ENCODE measurements around the gene APOBEC3G. TPM values are rescaled to one million over a fixed set of nuclear protein-coding genes. Genes with fewer than 3 reads are reported as not detected.

The APOBEC3G gene
- total RNA-seq, 4 donors from 2014 or later: 4.1 to 7.9 (median 5.5) TPM

DNA sequence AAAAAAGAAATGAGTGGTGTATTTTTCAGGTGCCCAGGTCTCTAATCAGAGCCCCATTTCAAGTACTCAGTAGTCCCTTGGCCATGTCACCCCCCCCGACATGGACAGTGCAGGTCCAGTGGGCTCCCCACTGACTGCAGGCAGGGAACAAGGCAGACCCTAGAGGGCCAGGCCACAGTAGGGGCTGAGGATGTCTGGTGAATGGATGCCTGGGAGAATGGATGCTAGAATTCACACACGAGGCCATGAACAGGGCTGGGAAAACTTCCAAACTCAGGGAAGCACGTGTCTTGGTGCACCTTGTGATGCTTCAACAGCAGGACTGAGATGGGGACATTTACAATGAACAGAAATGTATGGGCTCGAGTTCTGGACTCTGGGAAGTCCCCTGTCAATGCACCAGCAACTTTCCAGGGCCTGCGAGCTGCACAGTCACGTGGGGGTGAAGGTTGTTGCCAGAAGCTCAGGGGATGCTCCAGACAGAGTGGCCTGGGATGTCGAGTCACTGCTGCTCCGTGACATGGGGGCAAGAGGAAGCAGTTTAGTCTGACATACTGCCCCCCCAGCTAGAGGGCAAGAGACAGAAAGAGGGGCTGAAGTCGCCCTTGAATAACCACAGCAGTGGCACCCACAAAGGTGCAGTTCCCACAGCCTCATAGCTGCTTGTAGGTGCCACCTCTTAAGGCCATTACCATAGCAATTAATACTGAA lies 3.1 kb downstream of the APOBEC3G start:
- Histone ChIP-seq H3K27me3 (no peaks in the 10 kb centered on the region), H3K4me1 (peaks cover 0 to 15% (median 12%) of the 10 kb centered on the region in 4 donors), H3K36me3 (peaks cover 0 to 28% (median 10%) of the 10 kb centered on the region in 4 donors), H3K9me3 (no peaks in the 10 kb centered on the region), H3K4me3 (no peak overlapping the region), H3K27ac (replicated peaks in 1 of 4) (no peak overlapping the region)
- DNase-seq (ENCODE audit: extremely low spot score): no peak
- 75% methylated on average over 9 of the region's 9 CpGs for WGBS
- intact Hi-C loops (cut with DNase I): no loop called here
- TF ChIP-seq EP300 (IDR thresholded peaks at IDR 0.05) (no peak), POLR2AphosphoS5 (IDR thresholded peaks at IDR 0.05) (no peak), POLR2A (IDR thresholded peaks at IDR 0.05; ENCODE audit: low read depth) (no peak)
- TF ChIP-seq, protein P1, sequence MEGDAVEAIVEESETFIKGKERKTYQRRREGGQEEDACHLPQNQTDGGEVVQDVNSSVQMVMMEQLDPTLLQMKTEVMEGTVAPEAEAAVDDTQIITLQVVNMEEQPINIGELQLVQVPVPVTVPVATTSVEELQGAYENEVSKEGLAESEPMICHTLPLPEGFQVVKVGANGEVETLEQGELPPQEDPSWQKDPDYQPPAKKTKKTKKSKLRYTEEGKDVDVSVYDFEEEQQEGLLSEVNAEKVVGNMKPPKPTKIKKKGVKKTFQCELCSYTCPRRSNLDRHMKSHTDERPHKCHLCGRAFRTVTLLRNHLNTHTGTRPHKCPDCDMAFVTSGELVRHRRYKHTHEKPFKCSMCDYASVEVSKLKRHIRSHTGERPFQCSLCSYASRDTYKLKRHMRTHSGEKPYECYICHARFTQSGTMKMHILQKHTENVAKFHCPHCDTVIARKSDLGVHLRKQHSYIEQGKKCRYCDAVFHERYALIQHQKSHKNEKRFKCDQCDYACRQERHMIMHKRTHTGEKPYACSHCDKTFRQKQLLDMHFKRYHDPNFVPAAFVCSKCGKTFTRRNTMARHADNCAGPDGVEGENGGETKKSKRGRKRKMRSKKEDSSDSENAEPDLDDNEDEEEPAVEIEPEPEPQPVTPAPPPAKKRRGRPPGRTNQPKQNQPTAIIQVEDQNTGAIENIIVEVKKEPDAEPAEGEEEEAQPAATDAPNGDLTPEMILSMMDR (IDR thresholded peaks at IDR 0.05): no peak

DNA sequence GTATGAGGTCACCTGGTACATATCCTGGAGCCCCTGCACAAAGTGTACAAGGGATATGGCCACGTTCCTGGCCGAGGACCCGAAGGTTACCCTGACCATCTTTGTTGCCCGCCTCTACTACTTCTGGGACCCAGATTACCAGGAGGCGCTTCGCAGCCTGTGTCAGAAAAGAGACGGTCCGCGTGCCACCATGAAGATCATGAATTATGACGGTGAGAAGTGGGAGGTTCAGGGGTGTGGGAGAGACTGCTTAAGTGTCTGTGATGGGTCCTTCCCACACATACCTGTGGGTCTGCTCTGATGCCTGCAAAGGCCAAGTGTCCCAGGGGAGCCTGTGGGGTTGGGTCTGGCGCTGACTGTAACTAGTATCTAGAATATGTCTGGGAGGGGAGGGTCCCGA lies 3.9 kb downstream of the APOBEC3G start:
- no peak for TF ChIP-seq POLR2AphosphoS5 (IDR thresholded peaks at IDR 0.05)
- no peak for DNase-seq (ENCODE audit: extremely low spot score)
- Histone ChIP-seq H3K27ac (replicated peaks in 1 of 4) (no peak overlapping the region), H3K9me3 (no peaks in the 10 kb centered on the region), H3K27me3 (no peaks in the 10 kb centered on the region), H3K4me1 (peaks cover 0 to 15% (median 12%) of the 10 kb centered on the region in 4 donors), H3K36me3 (peaks cover 0 to 28% (median 10%) of the 10 kb centered on the region in 4 donors), H3K4me3 (no peak overlapping the region)
- WGBS: 91% methylated on average over 12 of the region's 12 CpGs
- intact Hi-C loops (cut with DNase I): no loop called here

DNA sequence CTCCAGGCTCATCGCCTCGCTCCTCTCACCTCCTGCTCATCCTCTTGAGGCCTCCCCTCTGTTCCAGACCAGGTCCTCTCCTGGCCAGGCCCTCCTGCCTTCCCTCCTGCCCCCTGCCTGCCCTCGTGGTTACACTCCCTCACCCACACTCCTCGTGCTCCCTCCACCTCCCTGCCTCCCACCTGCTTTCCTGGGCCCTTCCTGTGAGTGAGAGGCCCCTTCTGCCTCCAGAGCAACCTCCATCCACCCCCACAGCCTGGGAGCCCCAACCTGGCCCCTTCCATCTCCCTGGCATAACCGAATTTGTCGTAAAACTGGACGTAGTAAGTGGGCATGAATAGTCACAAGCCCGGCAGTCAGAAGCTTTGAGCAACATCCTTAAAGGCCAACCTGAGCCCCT lies 4.5 kb downstream of the APOBEC3G start:
- intact Hi-C loops (cut with DNase I): no loop called here
- peaks cover 0 to 15% (median 12%) of the 10 kb centered on the region in 4 donors for H3K4me1 ChIP-seq

DNA sequence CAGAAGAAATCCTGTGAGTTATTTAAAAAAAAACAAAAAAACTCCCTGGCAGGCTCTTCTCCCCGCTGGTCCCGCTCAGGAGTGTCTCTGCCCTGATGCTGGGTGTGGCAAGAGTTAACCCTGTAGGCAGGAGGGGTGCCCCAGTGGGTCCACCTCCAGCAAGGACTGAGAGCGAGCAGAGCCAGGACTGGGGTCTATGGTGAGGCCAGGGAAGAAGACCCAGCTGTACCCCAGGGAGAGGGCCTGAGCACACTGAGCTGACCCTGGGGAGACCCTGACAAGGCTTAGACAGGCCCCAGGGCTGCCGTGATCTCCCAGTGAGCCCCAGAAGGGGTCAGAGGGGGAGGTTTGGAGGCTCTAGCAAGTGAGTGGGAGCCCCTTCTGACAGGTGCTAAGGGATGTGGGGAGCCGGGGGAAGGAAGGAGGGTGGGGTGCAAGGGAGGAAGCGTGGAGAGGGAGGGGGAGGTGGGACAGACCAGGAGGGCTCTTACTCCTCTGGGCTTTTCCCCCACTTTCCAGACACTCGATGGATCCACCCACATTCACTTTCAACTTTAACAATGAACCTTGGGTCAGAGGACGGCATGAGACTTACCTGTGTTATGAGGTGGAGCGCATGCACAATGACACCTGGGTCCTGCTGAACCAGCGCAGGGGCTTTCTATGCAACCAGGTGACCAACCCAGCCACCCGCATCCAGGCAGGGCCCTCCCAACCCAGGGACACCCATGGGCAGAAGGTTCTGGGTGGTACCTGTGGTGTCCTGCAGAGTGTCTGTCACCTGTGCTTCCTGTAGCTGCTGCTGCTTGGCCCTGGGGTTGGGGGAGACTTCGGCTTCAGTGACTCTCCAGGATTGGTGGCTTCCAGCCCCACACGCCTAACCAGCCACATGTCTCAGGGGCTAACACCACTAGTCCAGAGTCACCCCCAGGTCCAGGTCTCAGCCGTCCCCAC lies 6.4 kb downstream of the APOBEC3G start:
- no peak for TF ChIP-seq POLR2A (IDR thresholded peaks at IDR 0.05; ENCODE audit: low read depth)
- TF ChIP-seq, protein P1 (IDR thresholded peaks at IDR 0.05): no peak
- TF ChIP-seq EP300 (IDR thresholded peaks at IDR 0.05): no peak
- TF ChIP-seq POLR2AphosphoS5 (IDR thresholded peaks at IDR 0.05): no peak
- H3K4me1 ChIP-seq: peaks cover 5 to 12% (median 10%) of the 10 kb centered on the region in 4 donors
- WGBS: 78% methylated on average over 9 of the region's 14 CpGs
- no peaks in the 10 kb centered on the region for H3K9me3 ChIP-seq
- H3K4me3 ChIP-seq: no peak overlapping the region
- DNase-seq (ENCODE audit: extremely low spot score): no peak
- no peak overlapping the region for H3K27ac ChIP-seq (replicated peaks in 1 of 4)
- H3K27me3 ChIP-seq: no peaks in the 10 kb centered on the region
- H3K36me3 ChIP-seq: peaks cover 0 to 28% (median 10%) of the 10 kb centered on the region in 4 donors
- intact Hi-C loops (cut with DNase I): no loop called here

More for the DNA sequence above, 4.5 kb downstream of the APOBEC3G start:
- no peak for DNase-seq (ENCODE audit: extremely low spot score)
- no peak overlapping the region for H3K27ac ChIP-seq (replicated peaks in 1 of 4)
- H3K4me3 ChIP-seq: no peak overlapping the region
- H3K27me3 ChIP-seq: no peaks in the 10 kb centered on the region
- peaks cover 0 to 28% (median 10%) of the 10 kb centered on the region in 4 donors for H3K36me3 ChIP-seq
- WGBS: 73% methylated on average over 8 of the region's 8 CpGs
- TF ChIP-seq EP300 (IDR thresholded peaks at IDR 0.05) (no peak), POLR2AphosphoS5 (IDR thresholded peaks at IDR 0.05) (no peak), POLR2A (IDR thresholded peaks at IDR 0.05; ENCODE audit: low read depth) (no peak)
- TF ChIP-seq, protein P1 (IDR thresholded peaks at IDR 0.05): no peak
- H3K9me3 ChIP-seq: no peaks in the 10 kb centered on the region

DNA sequence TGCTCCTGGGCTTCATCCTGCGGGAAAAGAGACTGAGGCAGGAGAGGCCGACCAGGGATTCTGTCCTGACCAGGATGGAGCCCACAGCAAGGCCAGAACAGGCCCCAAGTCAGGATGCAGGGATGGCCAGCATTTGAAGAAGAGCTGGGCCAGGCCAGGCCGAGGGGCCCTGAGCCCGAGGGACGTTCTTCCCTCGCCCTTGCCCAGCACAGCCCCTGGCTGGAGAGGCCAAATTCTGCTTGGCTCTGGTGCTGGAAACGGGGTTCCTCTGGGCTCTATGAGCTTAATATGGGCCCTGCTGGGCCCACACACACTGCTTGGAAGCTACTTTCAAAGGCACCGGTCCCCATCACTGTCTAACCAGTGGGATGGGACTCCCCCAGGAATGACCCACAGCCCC lies 7.6 kb downstream of the APOBEC3G start:
- H3K27ac ChIP-seq (replicated peaks in 1 of 4): no peak overlapping the region
- H3K4me1 ChIP-seq: peaks cover 5 to 12% (median 10%) of the 10 kb centered on the region in 4 donors
- intact Hi-C loops (cut with DNase I): no loop called here
- peaks cover 0 to 28% (median 10%) of the 10 kb centered on the region in 4 donors for H3K36me3 ChIP-seq
- H3K4me3 ChIP-seq: no peak overlapping the region
- H3K9me3 ChIP-seq: no peaks in the 10 kb centered on the region
- no peaks in the 10 kb centered on the region for H3K27me3 ChIP-seq
- TF ChIP-seq, protein P1 (IDR thresholded peaks at IDR 0.05): no peak
- TF ChIP-seq POLR2A (IDR thresholded peaks at IDR 0.05; ENCODE audit: low read depth) (no peak), POLR2AphosphoS5 (IDR thresholded peaks at IDR 0.05) (no peak), EP300 (IDR thresholded peaks at IDR 0.05) (no peak)
- DNase-seq (ENCODE audit: extremely low spot score): no peak
- WGBS: 94% methylated on average over 7 of the region's 8 CpGs

Measured in esophagus muscularis mucosa (tissue), 4 donors.